GM12801 (cell line): Measurements from ENCODE around the gene MKX.

ENCODE experiments used
- CTCF ChIP-seq: IDR thresholded peaks from one replicate; pipeline ENCODE4 v1.5.1; 2011; ENCODE audit warnings: control low read depth; ENCODE audit not compliant: insufficient read length; ENCODE audit errors: extremely low read depth

The MKX gene

GRCh38 chr10:27663621-27664020, 82.0 kb downstream of the MKX start:
- TF ChIP-seq CTCF, result no peak

- TF ChIP-seq CTCF, result no peak
These were observed 83.9 kb downstream of the MKX start for GRCh38 chr10:27661514-27662286.

- no peak for TF ChIP-seq CTCF
These were observed 84.9 kb downstream of the MKX start for GRCh38 chr10:27660711-27661110.

GRCh38 chr10:27660268-27660667, 85.4 kb downstream of the MKX start:
- no peak for TF ChIP-seq CTCF

GRCh38 chr10:27659786-27660185, 85.8 kb downstream of the MKX start:
- TF ChIP-seq CTCF, result no peak

GRCh38 chr10:27658788-27659187, 86.8 kb downstream of the MKX start:
- TF ChIP-seq CTCF, result no peak

- no peak for TF ChIP-seq CTCF
These were observed 90.3 kb downstream of the MKX start for GRCh38 chr10:27655296-27655695.

GRCh38 chr10:27654284-27654683, 91.3 kb downstream of the MKX start:
- no peak for TF ChIP-seq CTCF
